Measurements from ENCODE around the gene FGD2.
A peak's percentile ranks its signal among the peaks of the same experiment; 100 is the strongest.

FGD2 gene

DNA sequence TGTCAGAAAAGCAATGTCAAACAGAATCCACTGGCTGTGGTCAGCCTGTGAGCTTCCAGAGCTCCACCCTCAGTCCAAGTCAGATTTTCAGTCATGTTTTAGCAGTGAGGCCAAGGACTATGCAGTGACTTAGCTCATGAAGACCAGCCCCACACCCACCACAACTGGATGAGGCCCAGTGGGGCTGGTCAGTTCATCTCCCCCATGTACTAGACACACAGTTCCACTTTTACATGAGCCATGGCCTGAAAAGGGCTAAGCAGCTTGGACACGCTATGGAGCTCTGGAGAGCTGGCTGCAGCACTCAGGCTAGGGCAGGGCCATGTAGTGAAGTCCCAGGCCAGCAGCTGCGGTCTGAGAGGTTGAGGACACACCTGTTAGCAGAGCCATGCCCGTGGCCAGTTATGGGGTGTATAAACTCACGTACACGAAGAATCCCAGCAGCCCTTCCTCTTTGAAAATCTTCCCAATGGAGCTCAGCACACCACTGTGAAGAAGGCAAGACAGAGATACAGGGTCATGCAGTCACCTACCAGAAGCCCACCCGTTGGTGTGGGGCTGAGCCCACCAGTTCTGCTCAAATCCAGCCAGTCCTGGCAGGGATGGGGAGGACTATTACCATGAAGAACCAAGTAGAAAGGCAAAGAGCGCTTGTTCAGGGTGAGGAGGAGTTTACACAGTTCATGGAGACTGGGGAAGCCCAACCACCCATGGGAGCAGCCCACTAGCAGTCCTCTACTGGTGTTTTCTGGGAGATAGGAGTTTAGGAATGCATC lies 30.0 kb upstream of the FGD2 start:
- TF ChIP-seq, protein P1, sequence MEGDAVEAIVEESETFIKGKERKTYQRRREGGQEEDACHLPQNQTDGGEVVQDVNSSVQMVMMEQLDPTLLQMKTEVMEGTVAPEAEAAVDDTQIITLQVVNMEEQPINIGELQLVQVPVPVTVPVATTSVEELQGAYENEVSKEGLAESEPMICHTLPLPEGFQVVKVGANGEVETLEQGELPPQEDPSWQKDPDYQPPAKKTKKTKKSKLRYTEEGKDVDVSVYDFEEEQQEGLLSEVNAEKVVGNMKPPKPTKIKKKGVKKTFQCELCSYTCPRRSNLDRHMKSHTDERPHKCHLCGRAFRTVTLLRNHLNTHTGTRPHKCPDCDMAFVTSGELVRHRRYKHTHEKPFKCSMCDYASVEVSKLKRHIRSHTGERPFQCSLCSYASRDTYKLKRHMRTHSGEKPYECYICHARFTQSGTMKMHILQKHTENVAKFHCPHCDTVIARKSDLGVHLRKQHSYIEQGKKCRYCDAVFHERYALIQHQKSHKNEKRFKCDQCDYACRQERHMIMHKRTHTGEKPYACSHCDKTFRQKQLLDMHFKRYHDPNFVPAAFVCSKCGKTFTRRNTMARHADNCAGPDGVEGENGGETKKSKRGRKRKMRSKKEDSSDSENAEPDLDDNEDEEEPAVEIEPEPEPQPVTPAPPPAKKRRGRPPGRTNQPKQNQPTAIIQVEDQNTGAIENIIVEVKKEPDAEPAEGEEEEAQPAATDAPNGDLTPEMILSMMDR (IDR thresholded peaks at IDR 0.05; ENCODE audit: insufficient read depth, low read length, poor library complexity, severe bottlenecking), result no peak
- DNase-seq (ENCODE audit: extremely low read depth, insufficient read length), result no peak
- no peak overlapping the region for H3K4me3 ChIP-seq (replicated peaks; ENCODE audit: low read depth, low read length)
- H3K36me3 ChIP-seq (ENCODE audit: control insufficient read depth, insufficient read depth, low read length), result peaks cover 62% of the 10 kb centered on the region
- H3K27me3 ChIP-seq (replicated peaks; ENCODE audit: control insufficient read depth, insufficient read depth, low read length), result no peaks in the 10 kb centered on the region

DNA sequence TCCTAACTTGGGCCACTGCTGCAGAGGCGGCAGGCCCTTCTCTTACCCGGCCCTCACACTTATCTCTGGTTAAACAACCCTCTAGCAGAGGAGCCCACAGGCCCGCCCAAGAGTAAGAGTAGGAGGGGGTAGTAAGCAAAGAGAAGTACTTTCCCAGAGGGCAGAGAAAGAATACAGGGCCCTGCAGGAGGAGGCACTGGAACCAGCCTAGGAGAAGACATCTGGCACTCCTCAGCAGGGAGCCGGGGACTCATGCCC lies 29.5 kb upstream of the FGD2 start:
- TF ChIP-seq, protein P1 (IDR thresholded peaks at IDR 0.05; ENCODE audit: insufficient read depth, low read length, poor library complexity, severe bottlenecking), result no peak
- H3K36me3 ChIP-seq (ENCODE audit: control insufficient read depth, insufficient read depth, low read length), result peaks cover 59% of the 10 kb centered on the region
- DNase-seq (ENCODE audit: extremely low read depth, insufficient read length), result no peak

DNA sequence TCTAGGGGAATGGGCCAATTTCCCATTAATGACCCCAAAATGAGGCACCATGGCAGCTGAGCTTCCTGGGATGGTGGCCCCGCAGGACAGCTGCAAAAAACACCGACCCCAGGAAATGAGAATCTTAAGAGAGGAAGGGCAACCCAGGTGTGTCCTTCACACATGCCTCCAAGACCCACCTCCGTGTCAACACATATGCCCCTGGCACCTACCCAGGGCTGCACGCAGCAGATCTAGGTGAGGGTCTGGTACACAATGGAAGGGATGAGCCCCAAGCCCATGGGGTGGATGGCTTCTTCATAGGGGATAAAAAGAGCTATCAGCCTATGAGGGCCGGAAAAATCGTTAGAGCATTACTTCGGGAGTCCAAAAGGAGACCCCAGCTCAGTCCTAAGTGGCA lies 28.9 kb upstream of the FGD2 start:
- no peaks in the 10 kb centered on the region for H3K27me3 ChIP-seq (replicated peaks; ENCODE audit: control insufficient read depth, insufficient read depth, low read length)
- H3K4me3 ChIP-seq (replicated peaks; ENCODE audit: low read depth, low read length), result no peak overlapping the region
- DNase-seq (ENCODE audit: extremely low read depth, insufficient read length), result no peak
- TF ChIP-seq, protein P1 (IDR thresholded peaks at IDR 0.05; ENCODE audit: insufficient read depth, low read length, poor library complexity, severe bottlenecking), result no peak
- H3K36me3 ChIP-seq (ENCODE audit: control insufficient read depth, insufficient read depth, low read length), result peaks cover 59% of the 10 kb centered on the region

More for the DNA sequence above, 29.5 kb upstream of the FGD2 start:
- no peaks in the 10 kb centered on the region for H3K27me3 ChIP-seq (replicated peaks; ENCODE audit: control insufficient read depth, insufficient read depth, low read length)
- no peak overlapping the region for H3K4me3 ChIP-seq (replicated peaks; ENCODE audit: low read depth, low read length)

DNA sequence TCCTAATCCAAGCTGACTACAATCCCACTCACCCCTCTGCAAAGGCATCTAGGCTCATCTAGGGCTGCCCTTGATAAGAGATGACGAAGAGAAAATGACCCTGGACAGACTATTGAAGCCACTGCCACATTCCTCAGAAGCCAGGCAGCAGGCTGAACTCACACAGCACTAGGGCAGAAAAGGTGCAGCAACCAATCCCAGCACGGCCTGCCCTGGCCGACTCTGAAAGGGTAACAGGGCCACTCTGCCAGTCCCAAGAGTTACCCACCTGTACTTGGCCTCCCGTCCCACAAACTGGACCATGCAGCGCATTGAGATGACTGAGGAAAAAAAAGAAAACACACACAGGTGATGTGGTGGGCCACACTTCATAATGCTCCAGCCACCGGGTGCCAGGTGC lies 28.5 kb upstream of the FGD2 start:
- H3K27me3 ChIP-seq (replicated peaks; ENCODE audit: control insufficient read depth, insufficient read depth, low read length), result no peaks in the 10 kb centered on the region
- TF ChIP-seq, protein P1 (IDR thresholded peaks at IDR 0.05; ENCODE audit: insufficient read depth, low read length, poor library complexity, severe bottlenecking), result no peak
- H3K4me3 ChIP-seq (replicated peaks; ENCODE audit: low read depth, low read length), result no peak overlapping the region
- H3K36me3 ChIP-seq (ENCODE audit: control insufficient read depth, insufficient read depth, low read length), result peaks cover 56% of the 10 kb centered on the region
- no peak for DNase-seq (ENCODE audit: extremely low read depth, insufficient read length)

DNA sequence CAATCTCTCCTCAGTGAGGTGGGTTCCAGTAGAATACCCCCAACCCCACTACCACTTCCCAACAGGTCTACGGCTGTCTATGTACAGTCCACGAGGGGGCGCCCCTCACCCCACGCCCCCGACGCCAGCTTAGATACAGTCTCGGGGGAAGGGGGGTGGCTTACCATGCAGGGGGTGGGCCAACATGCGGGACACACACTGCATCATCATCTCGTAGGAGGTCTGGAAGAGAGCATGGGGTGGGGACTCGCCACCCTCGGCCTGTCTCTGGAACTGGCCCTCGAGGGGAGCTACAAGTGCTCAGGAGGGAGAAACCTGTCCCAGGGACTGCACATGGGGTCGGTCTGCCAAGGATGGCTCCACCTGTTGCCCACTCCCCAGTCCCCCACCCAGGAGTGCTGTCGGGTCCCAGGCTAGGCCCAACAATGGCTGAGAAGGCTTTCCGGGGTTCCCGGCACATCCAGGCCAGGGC lies 27.9 kb upstream of the FGD2 start:
- no peaks in the 10 kb centered on the region for H3K27me3 ChIP-seq (replicated peaks; ENCODE audit: control insufficient read depth, insufficient read depth, low read length)
- peak; percentile 51 for DNase-seq (ENCODE audit: extremely low read depth, insufficient read length)
- peaks cover 51% of the 10 kb centered on the region for H3K36me3 ChIP-seq (ENCODE audit: control insufficient read depth, insufficient read depth, low read length)
- TF ChIP-seq, protein P1 (IDR thresholded peaks at IDR 0.05; ENCODE audit: insufficient read depth, low read length, poor library complexity, severe bottlenecking), result peak; percentile 73
- no peak overlapping the region for H3K4me3 ChIP-seq (replicated peaks; ENCODE audit: low read depth, low read length)

Measured in GM06990 (cell line).